GM20000 (cell line): ENCODE measurements around the gene HAPLN3.
"Not testable (repeated sequence)": the region's sequence is repeated elsewhere in the genome, so short reads cannot be mapped to it uniquely, and the experiment has no call there.

Source experiments
- DNase-seq: peaks from one replicate; pipeline ENCODE4 v3.0.0; 2012; ENCODE audit warnings: low spot score
- TF ChIP-seq, protein P1 (sequence below): IDR thresholded peaks from 2 replicates; pipeline ENCODE4 v1.5.1; 2012; ENCODE audit warnings: mild to moderate bottlenecking, control low read depth; ENCODE audit errors: extremely low read depth, missing control alignments

The HAPLN3 gene

GRCh38 chr15:88930579-88930978 is 35.2 kb upstream of the HAPLN3 start:
- DNase-seq, result no peak
- TF ChIP-seq, protein P1, sequence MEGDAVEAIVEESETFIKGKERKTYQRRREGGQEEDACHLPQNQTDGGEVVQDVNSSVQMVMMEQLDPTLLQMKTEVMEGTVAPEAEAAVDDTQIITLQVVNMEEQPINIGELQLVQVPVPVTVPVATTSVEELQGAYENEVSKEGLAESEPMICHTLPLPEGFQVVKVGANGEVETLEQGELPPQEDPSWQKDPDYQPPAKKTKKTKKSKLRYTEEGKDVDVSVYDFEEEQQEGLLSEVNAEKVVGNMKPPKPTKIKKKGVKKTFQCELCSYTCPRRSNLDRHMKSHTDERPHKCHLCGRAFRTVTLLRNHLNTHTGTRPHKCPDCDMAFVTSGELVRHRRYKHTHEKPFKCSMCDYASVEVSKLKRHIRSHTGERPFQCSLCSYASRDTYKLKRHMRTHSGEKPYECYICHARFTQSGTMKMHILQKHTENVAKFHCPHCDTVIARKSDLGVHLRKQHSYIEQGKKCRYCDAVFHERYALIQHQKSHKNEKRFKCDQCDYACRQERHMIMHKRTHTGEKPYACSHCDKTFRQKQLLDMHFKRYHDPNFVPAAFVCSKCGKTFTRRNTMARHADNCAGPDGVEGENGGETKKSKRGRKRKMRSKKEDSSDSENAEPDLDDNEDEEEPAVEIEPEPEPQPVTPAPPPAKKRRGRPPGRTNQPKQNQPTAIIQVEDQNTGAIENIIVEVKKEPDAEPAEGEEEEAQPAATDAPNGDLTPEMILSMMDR, result no peak

DNA sequence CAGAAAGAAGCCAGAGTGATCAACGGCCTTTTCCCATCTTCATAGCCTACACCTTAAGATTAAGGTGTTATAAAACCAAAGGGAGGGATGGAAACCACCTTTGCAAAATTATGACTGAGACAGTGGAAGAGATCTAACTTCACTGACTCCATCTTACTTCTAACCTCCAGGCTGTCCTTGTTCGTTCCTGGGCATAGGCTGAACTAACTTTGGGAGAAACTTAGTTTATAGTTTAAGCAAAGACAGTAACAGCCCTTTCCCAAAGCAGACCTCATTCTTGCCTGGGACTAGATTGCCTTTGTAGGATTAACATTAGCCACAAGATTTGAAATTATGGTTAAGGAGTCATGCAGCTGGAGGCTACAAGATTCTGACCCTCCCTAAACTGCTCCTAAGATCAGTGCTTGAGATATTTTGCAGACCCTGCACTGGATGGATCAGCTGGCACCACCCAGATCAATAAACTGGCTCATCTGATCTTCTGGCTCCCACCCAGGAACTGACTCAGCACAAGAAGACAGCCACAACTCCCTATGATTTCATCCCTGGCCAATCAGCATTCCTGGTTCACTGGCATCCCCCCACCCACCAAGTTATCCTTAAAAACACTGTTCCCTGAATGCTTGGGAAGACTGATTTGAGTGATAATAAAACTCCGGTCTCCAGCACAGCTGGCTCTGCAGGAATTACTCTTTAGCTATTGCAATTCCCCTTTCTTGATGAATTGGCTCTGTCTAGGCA is 34.2 kb upstream of the HAPLN3 start:
- DNase-seq, result not testable (repeated sequence)

DNA sequence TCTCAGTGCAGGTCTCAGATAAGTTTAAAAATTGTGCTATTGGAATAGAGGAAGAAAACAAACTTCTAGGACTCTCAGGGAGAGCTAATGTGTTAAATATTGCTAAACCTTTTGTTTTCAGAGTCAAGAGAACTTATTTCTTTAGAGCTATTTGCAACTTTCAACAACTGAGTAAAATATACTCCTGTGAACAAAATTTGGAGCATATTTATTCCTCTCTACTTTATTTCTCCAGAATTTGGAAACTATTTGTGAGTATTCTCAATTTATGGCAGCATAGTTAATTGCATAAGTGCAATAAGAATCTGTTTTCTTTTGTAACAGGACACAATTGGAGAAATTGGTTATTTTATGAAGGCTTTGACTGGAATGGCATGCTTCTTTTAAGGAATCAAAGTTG is 32.8 kb upstream of the HAPLN3 start:
- DNase-seq, result not testable (repeated sequence)

DNA sequence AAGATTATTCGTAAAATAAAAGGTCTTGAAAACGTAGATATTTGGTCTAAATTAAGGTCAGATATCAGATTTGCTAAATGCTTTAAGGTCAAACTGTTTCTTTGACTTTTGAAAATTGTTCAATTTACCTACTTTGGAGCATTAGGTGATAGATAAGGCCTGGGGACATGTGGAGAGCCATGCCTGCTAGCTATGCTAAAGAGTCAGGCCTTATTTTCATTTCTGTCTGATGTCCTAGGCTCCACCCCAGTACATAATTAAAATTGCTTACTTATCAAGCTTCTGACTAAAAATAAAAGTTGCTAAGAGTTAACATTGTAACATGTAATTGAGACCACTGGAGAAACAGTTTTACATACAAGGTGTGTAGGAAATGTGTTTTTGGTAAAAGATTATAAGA is 30.3 kb upstream of the HAPLN3 start:
- DNase-seq, result not testable (repeated sequence)

GRCh38 chr15:88920892-88921435 is 25.6 kb upstream of the HAPLN3 start:
- peak; percentile 22 for DNase-seq

DNA sequence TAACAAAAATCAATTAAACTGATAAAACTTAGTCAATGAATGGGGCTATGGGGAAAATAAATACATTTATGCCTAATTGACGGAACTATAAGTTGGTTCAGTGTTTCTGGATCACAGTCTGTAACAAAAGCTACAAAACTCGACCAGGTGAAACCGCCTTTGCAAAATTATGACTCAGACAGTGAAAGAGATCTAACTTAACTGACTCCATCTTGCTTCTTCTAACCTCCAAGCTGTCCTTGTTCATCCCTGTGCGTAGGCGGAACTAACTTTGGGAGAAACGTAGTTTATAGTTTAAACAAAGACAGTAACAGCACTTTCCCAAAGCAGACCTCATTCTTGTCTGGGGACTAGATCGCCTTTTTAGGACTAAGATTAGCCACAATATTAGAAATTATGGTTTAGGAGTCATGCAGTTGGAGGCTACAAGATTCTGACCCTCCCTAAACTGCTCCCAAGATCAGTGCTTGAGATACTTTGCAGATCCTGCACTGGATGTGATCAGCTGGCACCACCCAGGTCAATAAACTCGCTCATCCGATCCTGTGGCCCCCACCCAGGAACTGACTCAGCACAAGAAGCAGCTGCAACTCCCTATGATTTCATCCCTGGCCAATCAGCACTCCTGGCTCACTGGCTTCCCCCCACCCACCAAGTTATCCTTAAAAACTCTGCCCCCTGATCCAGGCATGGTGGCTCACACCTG is 25.0 kb upstream of the HAPLN3 start:
- peak; percentile 1 for DNase-seq
- TF ChIP-seq, protein P1, result no peak

DNA sequence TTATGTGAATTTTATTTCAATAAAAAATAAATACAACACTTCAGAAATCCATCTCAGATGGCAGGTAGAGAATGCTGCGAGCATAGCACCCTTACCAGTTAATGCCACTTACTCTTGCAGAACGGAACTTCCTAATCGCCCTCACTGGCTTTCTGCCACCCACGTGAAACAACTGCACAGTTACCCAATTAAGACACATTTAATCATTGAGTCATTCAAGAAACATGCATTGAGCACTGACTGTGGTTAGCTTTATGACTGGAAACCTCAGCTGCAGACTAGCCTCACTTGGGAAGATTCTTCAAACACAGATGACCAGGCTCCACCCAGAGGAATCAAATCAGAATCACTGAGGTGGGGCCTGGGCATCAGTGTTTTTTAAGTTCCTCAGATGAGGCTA is 23.4 kb upstream of the HAPLN3 start:
- TF ChIP-seq, protein P1, result no peak
- peak; percentile 18 for DNase-seq

DNA sequence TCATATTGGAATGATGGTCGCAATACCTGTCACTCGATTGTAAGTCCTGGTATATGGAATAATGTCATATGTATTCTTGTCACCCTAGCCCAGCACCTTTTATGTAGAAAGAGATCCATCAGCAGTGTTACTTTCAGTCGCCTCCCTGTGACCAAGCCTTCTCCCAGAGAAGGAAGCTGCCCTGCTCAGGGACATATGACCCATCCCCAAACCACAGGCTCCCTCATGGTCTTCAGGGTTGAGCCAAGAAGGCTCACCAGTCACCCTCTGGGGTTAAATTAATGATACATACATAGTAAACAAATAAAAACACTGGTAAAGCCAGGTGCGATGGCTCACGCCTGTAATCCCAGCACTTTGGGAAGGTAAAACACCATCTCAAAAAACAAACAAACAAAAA is 22.4 kb upstream of the HAPLN3 start:
- peak; percentile 0 for DNase-seq
- TF ChIP-seq, protein P1, result no peak

DNA sequence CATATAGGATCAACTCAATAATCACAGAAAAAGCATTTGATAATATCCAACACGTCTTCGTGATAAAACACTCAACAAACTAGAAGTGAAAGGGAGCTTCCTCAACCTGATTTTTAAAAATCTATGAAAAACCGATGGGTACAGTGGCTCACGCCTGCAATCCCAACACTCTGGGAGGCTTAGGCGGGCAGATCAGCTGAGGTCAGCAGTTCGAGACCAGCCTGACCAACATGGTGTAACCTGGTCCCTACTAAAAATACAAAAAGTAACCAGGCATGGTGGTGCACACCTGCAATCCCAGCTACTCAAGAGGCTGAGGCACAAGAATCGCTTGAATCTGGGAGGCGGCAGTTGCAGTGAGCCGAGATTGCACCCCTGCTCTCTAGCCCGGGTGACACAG is 20.0 kb upstream of the HAPLN3 start:
- DNase-seq, result no peak
- TF ChIP-seq, protein P1, result no peak
